GM10248 (cell line): Measurements from ENCODE around the gene PROSER2.

Experiments
- CTCF ChIA-PET: fragments of 300-600 bp; sonication (Branson Sonifier 250); formaldehyde crosslinking; extraction: SDS; loops from one replicate; lab custom pipeline; 2021; ENCODE audit warnings: antibody characterized with exemption; lab: Yijun Ruan, JAX
- POLR2A ChIA-PET: fragments of 350-650 bp; sonication (Branson Sonifier 250); formaldehyde crosslinking; extraction: SDS; loops from one replicate; lab custom pipeline; 2020; ENCODE audit warnings: antibody characterized with exemption; lab: Yijun Ruan, JAX
- DNase-seq: peaks from one replicate; pipeline ENCODE4 v3.0.0; 2012; ENCODE audit errors: extremely low spot score
- CTCF ChIP-seq: IDR thresholded peaks from 2 replicates; pipeline ENCODE4 v1.5.1; 2012; ENCODE audit warnings: mild to moderate bottlenecking, low read depth; ENCODE audit errors: extremely low read depth, missing control alignments, control extremely low read depth

Gene PROSER2

GRCh38 chr10:11876805-11877590 lies 53.8 kb downstream of the PROSER2 start:
- TF ChIP-seq CTCF = no peak
- ChIA-PET POLR2A (no interaction called here), CTCF (interaction anchor here (1.3 kb wide), 1 partner anchor 26 kb away, joined by 3 read pairs; no protein-coding TSS in a partner anchor)
- no peak for DNase-seq

GRCh38 chr10:11877591-11877905 lies 54.4 kb downstream of the PROSER2 start:
- no peak for DNase-seq
- ChIA-PET POLR2A (no interaction called here), CTCF (interaction anchor here (1.3 kb wide), 1 partner anchor 26 kb away, joined by 3 read pairs; no protein-coding TSS in a partner anchor)
- TF ChIP-seq CTCF = no peak

DNA sequence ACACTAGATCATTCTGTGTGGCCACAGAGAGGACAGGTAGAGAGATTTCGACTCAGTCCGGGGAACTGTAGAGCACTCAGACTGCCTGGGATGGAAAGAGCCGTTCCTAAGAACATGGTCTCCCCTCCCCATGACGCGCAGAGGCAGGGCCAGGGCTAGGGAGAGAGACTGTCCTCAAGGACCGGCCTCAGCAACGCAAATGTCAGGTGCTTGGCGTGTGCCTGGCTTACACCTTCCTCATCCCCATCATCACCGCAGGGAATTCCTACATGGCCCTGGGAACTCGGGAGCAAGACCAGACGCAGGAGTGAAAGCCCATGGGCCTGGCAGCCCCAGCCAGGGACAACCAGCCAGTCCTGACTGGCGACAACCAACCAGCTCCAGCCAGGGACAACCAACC lies 55.6 kb downstream of the PROSER2 start:
- TF ChIP-seq CTCF = no peak
- CTCF ChIA-PET = interaction anchor here (1.3 kb wide), 1 partner anchor 28 kb away, joined by 3 read pairs; no protein-coding TSS in a partner anchor

GRCh38 chr10:11879387-11880094 lies 56.4 kb downstream of the PROSER2 start:
- ChIA-PET CTCF (no interaction called here), POLR2A (no interaction called here)
- DNase-seq = no peak
- no peak for TF ChIP-seq CTCF

More for the DNA sequence above, 55.6 kb downstream of the PROSER2 start:
- POLR2A ChIA-PET = no interaction called here
- no peak for DNase-seq

GRCh38 chr10:11880151-11881029 lies 57.2 kb downstream of the PROSER2 start:
- DNase-seq = no peak
- ChIA-PET CTCF (interaction anchor here (0.8 kb wide), 1 partner anchor 18 kb away, joined by 3 read pairs; no protein-coding TSS in a partner anchor), POLR2A (no interaction called here)
- no peak for TF ChIP-seq CTCF

- no peak for DNase-seq
- CTCF ChIA-PET = interaction anchor here (0.8 kb wide), 1 partner anchor 18 kb away, joined by 3 read pairs; no protein-coding TSS in a partner anchor
- POLR2A ChIA-PET = no interaction called here
- TF ChIP-seq CTCF = no peak
Measured at GRCh38 chr10:11881030-11881476, 57.9 kb downstream of the PROSER2 start.
